ENCODE measurements around the gene VHLL. TPM values are rescaled to one million over a fixed set of nuclear protein-coding genes. Genes with fewer than 3 reads are reported as not detected.

The VHLL gene
- total and polyA plus RNA-seq, 2 of the 13 experiments (the other 11 are each of a cell fraction or from before 2014, with no cell fraction given) = 0.24 TPM; not detected in 1

GRCh38 chr1:156282479-156283222 lies 16.5 kb downstream of the VHLL start, which contains the start of gene SMG5 (continued):
- TF ChIP-seq SP4 (CRISPR knock-in tag; IDR thresholded peaks at IDR 0.05) (peak; percentile 80; the same call in 1 of the 2 replicates), TBP (CRISPR knock-in tag; IDR thresholded peaks at IDR 0.05) (no peak), PBX2 (CRISPR knock-in tag; IDR thresholded peaks at IDR 0.05) (no peak), ZKSCAN1 (IDR thresholded peaks at IDR 0.05; ENCODE audit: low read length) (peak; percentile 81; the same call in 1 of the 2 replicates), ARNTL (CRISPR knock-in tag; IDR thresholded peaks at IDR 0.05) (peak; percentile 48; the same call in 1 of the 2 replicates), ZFX (CRISPR knock-in tag; IDR thresholded peaks at IDR 0.05; ENCODE audit: low read depth) (peak; percentile 79), ZNF609 (CRISPR knock-in tag; IDR thresholded peaks at IDR 0.05; ENCODE audit: borderline replicate concordance) (0 out of 2 replicates have a peak, but pooled peaks have one; percentile 34), ZNF576 (CRISPR knock-in tag; IDR thresholded peaks at IDR 0.05) (no peak), CHD4 (IDR thresholded peaks at IDR 0.05; ENCODE audit: borderline replicate concordance, low read length) (no peak), ZNF382 (CRISPR knock-in tag; IDR thresholded peaks at IDR 0.05; ENCODE audit: borderline replicate concordance) (no peak), NBN (conservative IDR thresholded peaks at IDR 0.05) (no peak), ETS1 (CRISPR knock-in tag; IDR thresholded peaks at IDR 0.05) (no peak), BCL3 (CRISPR knock-in tag; IDR thresholded peaks at IDR 0.05) (no peak), TOE1 (CRISPR knock-in tag; IDR thresholded peaks at IDR 0.05) (0 out of 2 replicates have a peak, but pooled peaks have one; percentile 48), FOSL1 (CRISPR knock-in tag; IDR thresholded peaks at IDR 0.05; ENCODE audit: borderline replicate concordance) (no peak), TFE3 (CRISPR knock-in tag; IDR thresholded peaks at IDR 0.05) (peak; percentile 65; the same call in 1 of the 2 replicates), ZNF563 (CRISPR knock-in tag; IDR thresholded peaks at IDR 0.05) (peak; percentile 85), ADNP (CRISPR knock-in tag; IDR thresholded peaks at IDR 0.05) (no peak), ZNF501 (CRISPR knock-in tag; IDR thresholded peaks at IDR 0.05) (peak; percentile 98)
